ENCODE data around the gene HS6ST3. TPM values are rescaled to one million over a fixed set of nuclear protein-coding genes. Genes with fewer than 3 reads are reported as not detected.

Gene HS6ST3
- total and polyA plus RNA-seq, 2 of the 13 experiments (the other 11 are each of a cell fraction or from before 2014, with no cell fraction given), result not detected

GRCh38 chr13:96377835-96378234 is 287.9 kb downstream of the HS6ST3 start:
- BruUV-seq (replicated peaks), result no TSS peak
- in situ Hi-C loops (cut with HindIII; ENCODE audit: extremely low pct_ligation_motif_present, low pct_unique_long_range_greater_than_20kb), result no loop called here
- TF ChIP-seq NR2F6 (IDR thresholded peaks at IDR 0.05) (no peak), NR2F6 (CRISPR knock-in tag; IDR thresholded peaks at IDR 0.05) (no peak), CREB1 (IDR thresholded peaks at IDR 0.05) (peak; percentile 93), CREB1 (CRISPR knock-in tag; IDR thresholded peaks at IDR 0.05) (no peak), SMAD1 (CRISPR knock-in tag; IDR thresholded peaks at IDR 0.05; ENCODE audit: borderline replicate concordance, low read depth) (no peak), USF2 (IDR thresholded peaks at IDR 0.05; ENCODE audit: low read depth, low read length) (no peak), USF2 (CRISPR knock-in tag; IDR thresholded peaks at IDR 0.05; ENCODE audit: borderline replicate concordance) (no peak), ATF7 (IDR thresholded peaks at IDR 0.05) (peak; percentile 98), ATF7 (CRISPR knock-in tag; IDR thresholded peaks at IDR 0.05) (no peak), HOXA9 (CRISPR knock-in tag; IDR thresholded peaks at IDR 0.05; ENCODE audit: borderline replicate concordance) (no peak), MIER3 (CRISPR knock-in tag; IDR thresholded peaks at IDR 0.05; ENCODE audit: borderline replicate concordance) (no peak)

More at GRCh38 chr13:96377835-96378234, 287.9 kb downstream of the HS6ST3 start:
- FAIRE-seq (no peak), ATAC-seq (no peak), DNase-seq (ENCODE audit: low spot score) (no peak)
- ChIA-PET POLR2A (no interaction called here), CTCF (ENCODE audit: low intra/inter-chr PET ratio, low total read pairs) (no interaction called here)
- H3K4me1 ChIP-seq (ENCODE audit: insufficient read depth, low read length), result no peaks in the 10 kb centered on the region
- 12% methylated on average over 3 of the region's 3 CpGs for WGBS (ENCODE audit: low lambda C conversion rate)
- no peak overlapping the region for H3K4me2 ChIP-seq (ENCODE audit: low read depth, low read length)
- no peaks in the 10 kb centered on the region for H4K20me1 ChIP-seq (ENCODE audit: insufficient read depth, low read length)
- H3K9ac ChIP-seq (ENCODE audit: insufficient read depth, low read depth, low read length), result no peak overlapping the region
- H3K4me3 ChIP-seq (replicated peaks in 1 of 3; ENCODE audit: insufficient read depth in 1 of 3, low read depth in 2 of 3, low read length in 3 of 3), result no peak overlapping the region
- intact Hi-C loops (cut with micrococcal nuclease; ENCODE audit: unreplicated experiment), result no loop called here
- H3K27me3 ChIP-seq (ENCODE audit: control insufficient read depth in 1 of 2, insufficient read depth in 2 of 2, low read length in 2 of 2), result no peaks in the 10 kb centered on the region
- H3K27ac ChIP-seq (ENCODE audit: extremely low read length, insufficient read depth, low read length), result no peak overlapping the region
- H3K36me3 ChIP-seq (replicated peaks in 1 of 2; ENCODE audit: control insufficient read depth in 1 of 2, insufficient read depth in 2 of 2, low read length in 2 of 2), result no peaks in the 10 kb centered on the region
- H3K79me2 ChIP-seq (ENCODE audit: insufficient read depth, low read length), result no peaks in the 10 kb centered on the region
- H3K9me3 ChIP-seq (ENCODE audit: low read length), result no peaks in the 10 kb centered on the region
- no peak overlapping the region for H2AFZ ChIP-seq (ENCODE audit: low read length)
